CD14-positive monocyte (primary cell): ENCODE results near the gene DDC. TPM values are rescaled to one million over a fixed set of nuclear protein-coding genes. Genes with fewer than 3 reads are reported as not detected.

Experiments used
- DNase-seq, 3 donors: peaks; one replicate each; pipeline ENCODE4 v3.0.0-alpha.2; 2011 to 2022
- H2AFZ ChIP-seq: 2 replicates; pipeline ENCODE4 v1.6.0; 2012; ENCODE audit warnings: mild to moderate bottlenecking, low read depth, low read length, inconsistent platforms; ENCODE audit not compliant: insufficient read depth, poor library complexity, severe bottlenecking
- H3K27ac ChIP-seq, 2 donors: 1 replicate in 1 of 2; 2 replicates in 1 of 2; pipeline ENCODE4 v1.5.1; 2012 to 2013; ENCODE audit warnings: low read length in 2 of 2, control low read depth in 1 of 2, inconsistent platforms in 1 of 2, low read depth in 1 of 2, mild to moderate bottlenecking in 1 of 2
- H3K27me3 ChIP-seq, 2 donors: one replicate each; pipeline versions ENCODE4 v1.6.0 to v1.6.1; 2011 to 2013; ENCODE audit warnings: low read length in 2 of 2; ENCODE audit not compliant: control insufficient read depth in 2 of 2, insufficient read depth in 2 of 2
- H3K36me3 ChIP-seq, 2 donors: replicated peaks in 1 of 2; 1 replicate in 1 of 2; 2 replicates in 1 of 2; pipeline versions ENCODE4 v1.5.1 to v1.6.1; 2012 to 2013; ENCODE audit warnings: low read length in 2 of 2, control low read depth in 1 of 2, inconsistent platforms in 1 of 2, mild to moderate bottlenecking in 1 of 2; ENCODE audit not compliant: insufficient read depth in 2 of 2, control insufficient read depth in 1 of 2
- H3K4me1 ChIP-seq, 2 donors: 1 replicate in 1 of 2; 2 replicates in 1 of 2; pipeline versions ENCODE4 v1.5.1 to v1.6.1; 2012 to 2013; ENCODE audit warnings: low read length in 2 of 2, control low read depth in 1 of 2, inconsistent platforms in 1 of 2, mild to moderate bottlenecking in 1 of 2, moderate library complexity in 1 of 2; ENCODE audit not compliant: insufficient read depth in 2 of 2, control insufficient read depth in 1 of 2
- H3K4me2 ChIP-seq: replicated peaks from 2 replicates; pipeline ENCODE3; 2012; ENCODE audit warnings: low read length, moderate library complexity, mild to moderate bottlenecking; ENCODE audit not compliant: poor library complexity, severe bottlenecking; ENCODE audit errors: extremely low read depth
- H3K4me3 ChIP-seq, 3 experiments: fragments of 200-600 bp in 1 of 3; sonication (generic) in 1 of 3; replicated peaks in 1 of 3; 1 replicate in 2 of 3; 2 replicates in 1 of 3; pipeline ENCODE4 v1.5.1; 2011 to 2013; ENCODE audit warnings: low read length in 3 of 3, mild to moderate bottlenecking in 3 of 3, control low read depth in 2 of 3, low read depth in 2 of 3, inconsistent platforms in 1 of 3, moderate library complexity in 1 of 3
- H3K79me2 ChIP-seq: 2 replicates; pipeline ENCODE4 v1.6.0; 2012; ENCODE audit warnings: mild to moderate bottlenecking, control low read depth, inconsistent platforms, low read length, moderate library complexity; ENCODE audit not compliant: insufficient read depth
- H3K9ac ChIP-seq: 2 replicates; pipeline ENCODE4 v1.6.0; 2017; ENCODE audit warnings: low read length, mild to moderate bottlenecking; ENCODE audit not compliant: insufficient read depth, poor library complexity, severe bottlenecking
- H3K9me3 ChIP-seq, 2 donors: replicated peaks in 1 of 2; 1 replicate in 1 of 2; 2 replicates in 1 of 2; pipeline versions ENCODE4 v1.5.1 to v1.6.1; 2012 to 2013; ENCODE audit warnings: low read length in 2 of 2, control low read depth in 1 of 2; ENCODE audit not compliant: control insufficient read depth in 1 of 2, insufficient read depth in 1 of 2
- H4K20me1 ChIP-seq: 2 replicates; pipeline ENCODE4 v1.6.0; 2012; ENCODE audit warnings: mild to moderate bottlenecking, low read length, control low read depth, moderate library complexity; ENCODE audit not compliant: insufficient read depth
- H3K27ac Mint-ChIP-seq, 7 donors: one replicate each; pipeline ENCODE4 v1.8.0; 2020; ENCODE audit warnings: mild to moderate bottlenecking in 7 of 7, mixed read lengths in 7 of 7, moderate library complexity in 6 of 7, inconsistent platforms in 2 of 7
- H3K27me3 Mint-ChIP-seq, 3 donors: one replicate each; pipeline ENCODE4 v1.8.0; 2021 to 2022; ENCODE audit warnings: low read depth in 3 of 3, mild to moderate bottlenecking in 3 of 3, mixed read lengths in 3 of 3, moderate library complexity in 3 of 3, inconsistent platforms in 1 of 3
- H3K36me3 Mint-ChIP-seq, 2 donors: one replicate each; pipeline ENCODE4 v1.8.0; 2020; ENCODE audit warnings: mixed read lengths in 2 of 2, inconsistent platforms in 1 of 2, mild to moderate bottlenecking in 1 of 2
- H3K4me1 Mint-ChIP-seq: one replicate; pipeline ENCODE4 v1.8.0; 2020; ENCODE audit warnings: mild to moderate bottlenecking, mixed read lengths
- H3K4me3 Mint-ChIP-seq, 2 donors: one replicate each; pipeline ENCODE4 v1.8.0; 2020; ENCODE audit warnings: mild to moderate bottlenecking in 2 of 2, mixed read lengths in 2 of 2, moderate library complexity in 1 of 2
- H3K9me3 Mint-ChIP-seq, 7 donors: one replicate each; pipeline ENCODE4 v1.8.0; 2020 to 2022; ENCODE audit warnings: mixed read lengths in 7 of 7, mild to moderate bottlenecking in 6 of 7, moderate library complexity in 6 of 7, inconsistent platforms in 2 of 7
- WGBS: methylation state at CpG from one replicate; pipeline ENCODE4 v1.1.5; 2013; ENCODE audit warnings: missing lambda C conversion rate; ENCODE audit not compliant: insufficient coverage; 5-methylcytosine and 5-hydroxymethylcytosine counted together
- intact Hi-C, 2 donors: fragments of 100-400 bp; cut with micrococcal nuclease; formaldehyde crosslinking; loops; one replicate each; pipeline versions ENCODE4 v1.15.0 to v1.15.1; 2023
- polyA plus RNA-seq, 3 donors: library from polyadenylated mRNA; depleted of rRNA in 1 of 3; unstranded in 2 of 3; stranded (reverse) in 1 of 3; fragments of 300-500 nt in 2 of 3; fragments of >200 nt in 1 of 3; fragmentation: Illumina TruSeq in 2 of 3; gene quantifications; 1 replicate in 2 of 3; 2 replicates in 1 of 3; pipeline ENCODE4 v1.2.3, GENCODE V29; 2012 to 2021
- TF ChIP-seq, protein P1 (sequence below): fragments of 200-600 bp; IDR thresholded peaks from one replicate; pipeline ENCODE4 v1.8.0; 2022; ENCODE audit warnings: antibody characterized with exemption, mild to moderate bottlenecking

Gene DDC
- polyA plus RNA-seq, 3 donors, result not detected

DNA sequence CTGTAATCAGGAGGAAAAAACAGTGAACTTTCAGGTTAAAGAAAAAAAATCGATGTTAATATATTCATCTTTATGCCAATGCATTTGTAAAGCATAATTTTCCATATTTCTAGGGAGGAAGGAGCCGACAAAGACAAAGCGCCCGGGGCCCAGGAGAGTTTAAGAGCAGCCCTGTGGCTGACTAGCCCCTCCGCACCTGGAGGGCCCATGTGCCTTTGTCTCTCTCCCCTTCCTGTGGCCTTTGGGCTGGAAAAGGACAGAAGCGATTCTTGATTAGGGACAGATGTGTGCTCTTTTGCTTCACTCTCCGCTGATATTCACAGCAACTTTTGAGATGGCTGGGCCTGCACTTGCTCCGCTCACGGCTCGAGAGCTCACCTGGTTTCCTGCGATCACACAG, 23.1 kb downstream of the DDC start:
- intact Hi-C loops, result no loop called here

DNA sequence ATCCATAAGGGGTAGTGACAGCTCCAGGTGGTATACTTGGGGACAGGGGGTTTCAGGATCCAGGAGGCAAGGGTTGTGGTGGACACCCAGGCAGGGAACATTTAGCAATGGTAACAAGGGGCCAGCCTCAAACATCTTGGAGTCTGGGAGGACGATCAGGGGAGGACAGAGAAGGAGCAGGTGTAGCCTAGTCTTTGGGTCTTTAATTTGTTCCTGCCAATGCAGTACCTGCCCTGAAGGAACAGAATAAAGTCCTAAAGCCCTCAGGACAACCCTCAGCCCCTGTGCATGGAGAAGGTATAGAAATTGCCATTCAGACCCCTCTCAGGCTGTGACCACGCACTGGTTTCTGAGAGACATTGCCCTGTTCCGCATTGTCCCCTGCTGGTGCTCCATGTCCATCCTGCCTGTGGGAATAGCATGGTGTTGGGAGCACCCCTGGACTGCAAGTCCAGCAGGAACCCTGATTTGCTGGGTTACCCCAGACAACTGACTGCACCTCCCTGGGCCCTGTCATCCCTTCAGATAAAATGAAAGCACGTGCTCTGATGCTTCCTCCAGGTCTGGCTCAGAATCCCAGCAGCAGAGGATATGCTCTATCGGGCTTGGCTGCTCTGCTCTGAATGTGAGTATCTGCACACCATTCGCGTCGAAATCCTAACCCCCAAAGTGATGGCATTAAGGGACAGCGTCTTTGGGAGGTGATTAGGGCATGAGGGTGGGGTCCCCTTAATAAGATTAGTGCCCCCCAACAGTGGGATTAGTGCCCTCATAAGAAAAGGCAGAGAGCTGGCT, 24.2 kb downstream of the DDC start:
- H3K4me2 ChIP-seq, result no peak overlapping the region
- H3K9ac ChIP-seq, result no peak overlapping the region
- TF ChIP-seq, protein P1, sequence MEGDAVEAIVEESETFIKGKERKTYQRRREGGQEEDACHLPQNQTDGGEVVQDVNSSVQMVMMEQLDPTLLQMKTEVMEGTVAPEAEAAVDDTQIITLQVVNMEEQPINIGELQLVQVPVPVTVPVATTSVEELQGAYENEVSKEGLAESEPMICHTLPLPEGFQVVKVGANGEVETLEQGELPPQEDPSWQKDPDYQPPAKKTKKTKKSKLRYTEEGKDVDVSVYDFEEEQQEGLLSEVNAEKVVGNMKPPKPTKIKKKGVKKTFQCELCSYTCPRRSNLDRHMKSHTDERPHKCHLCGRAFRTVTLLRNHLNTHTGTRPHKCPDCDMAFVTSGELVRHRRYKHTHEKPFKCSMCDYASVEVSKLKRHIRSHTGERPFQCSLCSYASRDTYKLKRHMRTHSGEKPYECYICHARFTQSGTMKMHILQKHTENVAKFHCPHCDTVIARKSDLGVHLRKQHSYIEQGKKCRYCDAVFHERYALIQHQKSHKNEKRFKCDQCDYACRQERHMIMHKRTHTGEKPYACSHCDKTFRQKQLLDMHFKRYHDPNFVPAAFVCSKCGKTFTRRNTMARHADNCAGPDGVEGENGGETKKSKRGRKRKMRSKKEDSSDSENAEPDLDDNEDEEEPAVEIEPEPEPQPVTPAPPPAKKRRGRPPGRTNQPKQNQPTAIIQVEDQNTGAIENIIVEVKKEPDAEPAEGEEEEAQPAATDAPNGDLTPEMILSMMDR, result no peak
- Mint-ChIP-seq H3K4me3 (no peak overlapping the region), H3K27me3 (peaks cover 0 to 3% (median 2%) of the 10 kb centered on the region in 3 donors), H3K4me1 (no peaks in the 10 kb centered on the region), H3K27ac (no peak overlapping the region), H3K9me3 (peaks cover 0 to 2% (median 0%) of the 10 kb centered on the region in 7 donors), H3K36me3 (no peaks in the 10 kb centered on the region)
- no peak overlapping the region for H3K4me3 ChIP-seq
- H3K27ac ChIP-seq, result no peak overlapping the region
- intact Hi-C loops, result no loop called here
- H3K9me3 ChIP-seq, result no peaks in the 10 kb centered on the region
- no peaks in the 10 kb centered on the region for H4K20me1 ChIP-seq
- no peaks in the 10 kb centered on the region for H3K79me2 ChIP-seq
- no peaks in the 10 kb centered on the region for H3K27me3 ChIP-seq
- H3K4me1 ChIP-seq, result no peaks in the 10 kb centered on the region
- 93% methylated on average over 4 of the region's 9 CpGs for WGBS
- no peak for DNase-seq
- no peak overlapping the region for H2AFZ ChIP-seq
- H3K36me3 ChIP-seq, result no peaks in the 10 kb centered on the region

More for the DNA sequence above, 23.1 kb downstream of the DDC start:
- Histone ChIP-seq H3K4me2 (no peak overlapping the region), H3K4me1 (no peaks in the 10 kb centered on the region), H4K20me1 (no peaks in the 10 kb centered on the region), H3K9me3 (no peaks in the 10 kb centered on the region), H3K27me3 (no peaks in the 10 kb centered on the region), H3K79me2 (no peaks in the 10 kb centered on the region), H3K4me3 (no peak overlapping the region), H2AFZ (no peak overlapping the region), H3K27ac (no peak overlapping the region), H3K36me3 (no peaks in the 10 kb centered on the region), H3K9ac (no peak overlapping the region)
- H3K27me3 Mint-ChIP-seq, result peaks cover 0 to 3% (median 2%) of the 10 kb centered on the region in 3 donors
- no peak overlapping the region for H3K4me3 Mint-ChIP-seq
- 96% methylated on average over 10 of the region's 11 CpGs for WGBS
- no peak overlapping the region for H3K27ac Mint-ChIP-seq
- H3K36me3 Mint-ChIP-seq, result no peaks in the 10 kb centered on the region
- TF ChIP-seq, protein P1, result no peak
- peaks cover 0 to 2% (median 0%) of the 10 kb centered on the region in 7 donors for H3K9me3 Mint-ChIP-seq
- no peak for DNase-seq
- H3K4me1 Mint-ChIP-seq, result peaks cover 2% of the 10 kb centered on the region
